Right lobe of liver (tissue), 6 donors: ENCODE data around the gene NFAT5. TPM values are rescaled to one million over a fixed set of nuclear protein-coding genes. Genes with fewer than 3 reads are reported as not detected.

Source experiments
- ATAC-seq, 4 donors: fragments of 200-7000 bp; cut with Tn5 transposase; one replicate each; pipeline ENCODE4 v1.9.1; 2020; ENCODE audit warnings: mild to moderate bottlenecking in 4 of 4, moderate library complexity in 4 of 4
- DNase-seq, 3 donors: peaks; one replicate each; pipeline ENCODE4 v3.0.0-alpha.2; 2020
- H3K27ac ChIP-seq, 3 donors: fragments of 200-600 bp; one replicate each; pipeline ENCODE4 v1.8.0; 2022
- H3K27me3 ChIP-seq, 2 donors: fragments of 200-600 bp; one replicate each; pipeline ENCODE4 v1.8.0; 2022
- H3K36me3 ChIP-seq, 4 donors: fragments of 200-600 bp; sonication (generic) in 1 of 4; one replicate each; pipeline versions ENCODE4 v1.5.1 to v1.8.0; 2017 to 2022; ENCODE audit warnings: control low read depth in 1 of 4
- H3K4me1 ChIP-seq, 4 donors: fragments of 200-600 bp; sonication (generic) in 1 of 4; one replicate each; pipeline versions ENCODE4 v1.5.1 to v1.8.0; 2017 to 2022; ENCODE audit warnings: control low read depth in 1 of 4
- H3K4me3 ChIP-seq, 3 donors: fragments of 200-600 bp; one replicate each; pipeline ENCODE4 v1.8.0; 2022
- H3K9me3 ChIP-seq, 4 donors: fragments of 200-600 bp; sonication (generic) in 1 of 4; one replicate each; pipeline versions ENCODE4 v1.5.1 to v1.8.0; 2017 to 2022; ENCODE audit warnings: control low read depth in 1 of 4
- POLR2A ChIP-seq: fragments of 450-650 bp; IDR thresholded peaks from one replicate; pipeline ENCODE4 v1.6.1; 2017; ENCODE audit warnings: antibody characterized with exemption, mild to moderate bottlenecking
- WGBS: methylation state at CpG from one replicate; pipeline ENCODE4 v1.1.6; 2018; ENCODE audit warnings: low coverage, low lambda C conversion rate; ENCODE audit not compliant: insufficient coverage; ENCODE audit errors: missing lambda C conversion rate; 5-methylcytosine and 5-hydroxymethylcytosine counted together
- intact Hi-C, 2 donors: fragments of 100-400 bp; cut with DNase I; formaldehyde crosslinking; loops; one replicate each; pipeline versions ENCODE4 v1.11.2 to v1.14.1; 2022
- total RNA-seq, 6 experiments: library from RNA; depleted of rRNA in 2 of 6; stranded (reverse); fragments of >200 nt in 2 of 6; fragmentation: NEBNext Ultra II Directional in 3 of 6; extraction: Animal tissue kit (Norgen Biotek cat#: 25700) in 3 of 6; gene quantifications; one replicate each; pipeline versions ENCODE4 v1.1.0 to v1.2.4, GENCODE V29; 2016 to 2023
- TF ChIP-seq, protein P1 (sequence below), 4 donors: fragments of 200-600 bp in 3 of 4; fragments of 450-650 bp in 1 of 4; IDR thresholded peaks; one replicate each; pipeline versions ENCODE4 v1.5.1 to v1.8.0; 2016 to 2022; ENCODE audit warnings: antibody characterized with exemption in 4 of 4, mild to moderate bottlenecking in 2 of 4
- donor health status: DM: no; HTN: yes; CAD: no.
- donor health status: DM: no; HTN: no; CAD: no.
- donor health status: DM: no; HTN: no; CAD: no.
- donor health status: DM: no; HTN: yes; CAD: no.
- donor health status: DM: no; HTN: yes; CAD: no.

Gene NFAT5
- total RNA-seq, 6 experiments from 2014 or later = 10.3 to 19.6 (median 14.8) TPM

DNA sequence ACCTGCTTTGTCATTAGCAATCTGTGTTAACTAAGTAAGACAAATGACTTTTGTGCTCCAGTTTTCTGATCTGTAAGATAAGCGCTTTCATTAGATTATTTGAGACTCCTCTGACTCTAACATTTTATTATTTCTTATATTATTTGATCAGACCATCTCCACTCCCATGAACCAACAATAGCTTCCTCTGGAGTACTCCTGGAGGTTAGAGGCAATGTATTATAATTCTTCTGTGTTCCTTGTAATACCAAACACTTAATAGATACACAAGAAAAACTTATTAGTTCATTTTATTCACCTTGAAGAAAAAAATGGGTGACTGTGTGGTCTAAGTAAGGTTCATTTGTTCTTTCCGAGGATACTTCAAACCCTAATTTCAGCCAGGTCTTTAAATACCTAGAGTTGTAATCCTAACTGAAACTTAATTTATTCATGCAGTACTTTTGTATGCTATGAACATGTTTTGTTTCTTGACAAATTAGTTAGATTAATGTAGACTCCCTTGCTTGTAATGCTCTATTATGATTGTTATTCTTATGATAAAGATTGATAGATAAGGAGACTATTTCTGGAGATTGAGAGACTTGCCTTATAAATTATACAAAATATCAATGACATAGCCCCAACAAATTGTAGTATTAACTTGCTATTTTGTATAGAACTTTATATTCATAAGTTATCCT lies 106.7 kb downstream of the NFAT5 start:
- ATAC-seq (no peak), DNase-seq (no peak)
- Histone ChIP-seq H3K9me3 (no peaks in the 10 kb centered on the region), H3K27me3 (no peaks in the 10 kb centered on the region), H3K36me3 (peaks cover 0 to 25% (median 9%) of the 10 kb centered on the region in 4 donors), H3K4me1 (peaks cover 0 to 13% (median 0%) of the 10 kb centered on the region in 4 donors), H3K27ac (no peak overlapping the region), H3K4me3 (no peak overlapping the region)
- TF ChIP-seq POLR2A = no peak
- TF ChIP-seq, protein P1, sequence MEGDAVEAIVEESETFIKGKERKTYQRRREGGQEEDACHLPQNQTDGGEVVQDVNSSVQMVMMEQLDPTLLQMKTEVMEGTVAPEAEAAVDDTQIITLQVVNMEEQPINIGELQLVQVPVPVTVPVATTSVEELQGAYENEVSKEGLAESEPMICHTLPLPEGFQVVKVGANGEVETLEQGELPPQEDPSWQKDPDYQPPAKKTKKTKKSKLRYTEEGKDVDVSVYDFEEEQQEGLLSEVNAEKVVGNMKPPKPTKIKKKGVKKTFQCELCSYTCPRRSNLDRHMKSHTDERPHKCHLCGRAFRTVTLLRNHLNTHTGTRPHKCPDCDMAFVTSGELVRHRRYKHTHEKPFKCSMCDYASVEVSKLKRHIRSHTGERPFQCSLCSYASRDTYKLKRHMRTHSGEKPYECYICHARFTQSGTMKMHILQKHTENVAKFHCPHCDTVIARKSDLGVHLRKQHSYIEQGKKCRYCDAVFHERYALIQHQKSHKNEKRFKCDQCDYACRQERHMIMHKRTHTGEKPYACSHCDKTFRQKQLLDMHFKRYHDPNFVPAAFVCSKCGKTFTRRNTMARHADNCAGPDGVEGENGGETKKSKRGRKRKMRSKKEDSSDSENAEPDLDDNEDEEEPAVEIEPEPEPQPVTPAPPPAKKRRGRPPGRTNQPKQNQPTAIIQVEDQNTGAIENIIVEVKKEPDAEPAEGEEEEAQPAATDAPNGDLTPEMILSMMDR (IDR thresholded peaks at IDR 0.05) = no peak
- intact Hi-C loops = no loop called here
- 89% methylated on average over 2 of the region's 2 CpGs for WGBS

DNA sequence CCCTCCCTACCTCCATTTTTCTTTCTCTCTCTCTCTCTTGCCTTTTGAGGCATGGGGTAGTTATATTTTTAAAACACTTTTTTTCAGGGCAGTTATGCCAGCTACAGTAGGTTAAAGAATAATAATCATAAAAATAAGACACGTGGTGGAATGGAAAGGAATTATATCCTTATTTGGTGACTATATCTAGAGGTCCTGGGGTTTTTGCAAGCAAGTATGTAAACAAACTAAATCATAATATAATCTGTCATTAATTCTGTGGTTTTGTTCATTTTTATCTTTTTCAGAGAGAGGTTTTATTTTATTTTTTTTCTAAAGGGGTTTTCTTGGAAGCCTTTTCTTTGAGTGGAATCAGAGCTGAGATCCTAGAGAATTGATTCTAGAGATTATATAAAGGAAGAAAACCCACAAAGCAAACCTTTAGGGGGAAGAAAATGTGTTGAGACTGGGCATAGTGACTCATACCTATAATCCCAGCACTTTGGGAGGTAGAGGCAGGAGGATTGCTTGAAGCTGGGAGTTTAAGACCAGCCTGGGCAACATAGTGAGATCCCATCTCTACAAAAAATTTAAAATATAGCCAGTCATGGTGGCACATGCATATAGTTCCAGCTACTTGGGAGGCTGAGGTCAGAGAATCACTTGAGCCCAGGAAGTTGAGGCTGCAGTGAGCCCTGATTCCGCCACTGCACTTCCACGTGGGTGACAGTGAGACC lies 107.4 kb downstream of the NFAT5 start:
- intact Hi-C loops = no loop called here

DNA sequence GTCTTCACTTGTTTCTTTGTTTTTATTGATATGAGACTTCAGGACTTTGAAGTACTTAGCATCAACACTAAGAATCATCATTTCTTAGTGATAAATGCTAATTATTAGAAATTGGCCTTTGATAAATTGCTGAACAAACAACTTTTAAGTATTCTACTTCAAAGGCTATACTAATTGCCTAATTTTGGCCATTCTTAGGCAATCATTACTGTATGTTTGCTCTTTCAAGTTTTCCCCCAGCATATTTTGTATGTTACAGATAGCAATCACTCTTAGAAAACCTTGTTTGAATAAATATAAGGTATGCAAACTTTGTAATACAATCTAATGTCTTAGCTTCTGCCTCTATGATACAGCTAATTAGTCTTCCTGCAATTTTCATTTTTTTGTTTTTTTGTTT lies 114.6 kb downstream of the NFAT5 start:
- Histone ChIP-seq H3K27ac (no peak overlapping the region), H3K4me1 (no peaks in the 10 kb centered on the region), H3K27me3 (no peaks in the 10 kb centered on the region), H3K9me3 (no peaks in the 10 kb centered on the region), H3K36me3 (peaks cover 0 to 31% (median 10%) of the 10 kb centered on the region in 4 donors), H3K4me3 (no peak overlapping the region)
- no peak for ATAC-seq
- TF ChIP-seq, protein P1 (IDR thresholded peaks at IDR 0.05) = no peak
- no peak for TF ChIP-seq POLR2A
- intact Hi-C loops = no loop called here
- no peak for DNase-seq

More for the DNA sequence above, 107.4 kb downstream of the NFAT5 start:
- no peaks in the 10 kb centered on the region for H3K27me3 ChIP-seq
- DNase-seq (no peak), ATAC-seq (no peak)
- TF ChIP-seq, protein P1 (IDR thresholded peaks at IDR 0.05) = no peak
- no peak for TF ChIP-seq POLR2A
- peaks cover 0 to 27% (median 9%) of the 10 kb centered on the region in 4 donors for H3K36me3 ChIP-seq
- H3K27ac ChIP-seq = no peak overlapping the region
- 97% methylated on average over 3 of the region's 3 CpGs for WGBS
- peaks cover 0 to 13% (median 0%) of the 10 kb centered on the region in 4 donors for H3K4me1 ChIP-seq
- H3K9me3 ChIP-seq = no peaks in the 10 kb centered on the region
- H3K4me3 ChIP-seq = no peak overlapping the region

DNA sequence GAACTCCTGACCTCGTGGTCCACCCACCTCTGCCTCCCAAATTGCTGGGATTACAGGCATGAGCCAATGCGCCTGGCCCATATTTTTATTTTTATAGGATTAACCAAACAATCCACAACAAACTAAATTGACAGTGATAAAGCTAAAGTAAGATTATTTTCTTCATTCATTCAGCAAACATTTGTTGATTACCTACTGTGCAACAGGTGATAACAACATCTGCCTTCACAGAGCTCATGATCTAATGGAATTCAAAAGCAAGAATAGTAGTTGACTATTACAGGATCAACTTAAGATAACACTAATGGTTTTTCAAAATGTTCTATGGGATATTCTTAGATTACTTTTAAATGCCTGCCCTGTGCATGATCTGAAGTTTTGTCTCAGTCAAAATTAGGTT lies 122.8 kb downstream of the NFAT5 start:
- ATAC-seq = no peak
- WGBS = 100% methylated on average over 2 of the region's 2 CpGs
- Histone ChIP-seq H3K4me1 (no peaks in the 10 kb centered on the region), H3K27ac (no peak overlapping the region), H3K9me3 (no peaks in the 10 kb centered on the region), H3K36me3 (peaks cover 0 to 50% (median 15%) of the 10 kb centered on the region in 4 donors), H3K27me3 (no peaks in the 10 kb centered on the region), H3K4me3 (no peak overlapping the region)
- TF ChIP-seq, protein P1 (IDR thresholded peaks at IDR 0.05) = no peak
- no peak for TF ChIP-seq POLR2A
- intact Hi-C loops = no loop called here
- no peak for DNase-seq
